Loucy (cell line): ENCODE data around the gene EGFLAM.

ENCODE experiments used
- EZH2phosphoT487 ChIP-seq: fragments of 200-600 bp; IDR thresholded peaks from 2 replicates; pipeline ENCODE4 v1.6.1; 2018; ENCODE audit warnings: antibody characterized with exemption, mild to moderate bottlenecking, moderate library complexity, borderline replicate concordance
- TF ChIP-seq, protein P1 (sequence below): fragments of 200-600 bp; sonication (generic); conservative IDR thresholded peaks from 2 replicates; pipeline ENCODE4 v1.5.1; 2014; ENCODE audit warnings: mild to moderate bottlenecking, antibody characterized with exemption, low read length

DNA sequence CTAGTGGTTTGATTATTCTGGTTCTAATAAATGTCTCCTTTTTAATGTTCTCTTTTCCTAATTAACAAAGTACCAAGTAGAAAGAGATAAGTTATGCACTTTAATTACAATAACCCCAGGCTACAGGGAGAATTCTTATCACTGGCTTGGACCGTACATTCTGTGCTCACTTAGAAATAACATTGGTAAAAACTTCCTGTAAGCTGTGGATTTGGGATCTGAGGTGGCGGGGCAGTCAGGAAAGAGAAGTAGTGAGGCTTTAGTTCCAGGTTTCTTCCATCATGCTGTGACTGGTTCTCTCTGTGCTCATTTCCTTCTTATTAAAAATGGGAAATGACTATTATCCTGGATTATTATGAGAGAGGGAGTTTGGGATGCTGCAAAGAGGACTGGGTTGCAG lies 142.0 kb downstream of the EGFLAM start:
- TF ChIP-seq, protein P1, sequence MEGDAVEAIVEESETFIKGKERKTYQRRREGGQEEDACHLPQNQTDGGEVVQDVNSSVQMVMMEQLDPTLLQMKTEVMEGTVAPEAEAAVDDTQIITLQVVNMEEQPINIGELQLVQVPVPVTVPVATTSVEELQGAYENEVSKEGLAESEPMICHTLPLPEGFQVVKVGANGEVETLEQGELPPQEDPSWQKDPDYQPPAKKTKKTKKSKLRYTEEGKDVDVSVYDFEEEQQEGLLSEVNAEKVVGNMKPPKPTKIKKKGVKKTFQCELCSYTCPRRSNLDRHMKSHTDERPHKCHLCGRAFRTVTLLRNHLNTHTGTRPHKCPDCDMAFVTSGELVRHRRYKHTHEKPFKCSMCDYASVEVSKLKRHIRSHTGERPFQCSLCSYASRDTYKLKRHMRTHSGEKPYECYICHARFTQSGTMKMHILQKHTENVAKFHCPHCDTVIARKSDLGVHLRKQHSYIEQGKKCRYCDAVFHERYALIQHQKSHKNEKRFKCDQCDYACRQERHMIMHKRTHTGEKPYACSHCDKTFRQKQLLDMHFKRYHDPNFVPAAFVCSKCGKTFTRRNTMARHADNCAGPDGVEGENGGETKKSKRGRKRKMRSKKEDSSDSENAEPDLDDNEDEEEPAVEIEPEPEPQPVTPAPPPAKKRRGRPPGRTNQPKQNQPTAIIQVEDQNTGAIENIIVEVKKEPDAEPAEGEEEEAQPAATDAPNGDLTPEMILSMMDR = no peak
- TF ChIP-seq EZH2phosphoT487 = no peak
